Calu3 (cell line): Measurements from ENCODE around the gene PARL. TPM values are rescaled to one million over a fixed set of nuclear protein-coding genes. Genes with fewer than 3 reads are reported as not detected.

Experiments
- BruUV-seq: library from RNA; stranded (reverse); fragments of 400-500 nt; replicated peaks from 2 replicates; lab custom pipeline; 2021; lab: Mats Ljungman, UMichigan
- CTCF ChIA-PET: fragments of 300-600 bp; sonication (Branson Sonifier 250); formaldehyde crosslinking; loops from one replicate; lab custom pipeline; 2022; ENCODE audit warnings: antibody characterized with exemption; lab: Charles Lee
- DNase-seq: peaks from one replicate; pipeline ENCODE4 v3.0.0; 2022
- H3K27ac Mint-ChIP-seq: one replicate; pipeline ENCODE4 v1.8.0; 2022; ENCODE audit warnings: mixed read lengths; ENCODE audit not compliant: unreplicated experiment
- H3K27me3 Mint-ChIP-seq: one replicate; pipeline ENCODE4 v1.8.0; 2022; ENCODE audit warnings: mixed read lengths; ENCODE audit not compliant: unreplicated experiment
- H3K36me3 Mint-ChIP-seq: one replicate; pipeline ENCODE4 v1.8.0; 2022; ENCODE audit warnings: mild to moderate bottlenecking, moderate library complexity, mixed read lengths; ENCODE audit not compliant: insufficient read depth, unreplicated experiment
- H3K4me1 Mint-ChIP-seq: one replicate; pipeline ENCODE4 v1.8.0; 2022; ENCODE audit warnings: mild to moderate bottlenecking, low read depth, mixed read lengths; ENCODE audit not compliant: unreplicated experiment
- H3K4me3 Mint-ChIP-seq: one replicate; pipeline ENCODE4 v1.8.0; 2022; ENCODE audit warnings: mild to moderate bottlenecking, low read depth, moderate library complexity, mixed read lengths; ENCODE audit not compliant: unreplicated experiment
- H3K9me3 Mint-ChIP-seq: one replicate; pipeline ENCODE4 v1.8.0; 2022; ENCODE audit warnings: low read depth, mixed read lengths; ENCODE audit not compliant: unreplicated experiment
- intact Hi-C: fragments of 100-400 bp; cut with micrococcal nuclease; formaldehyde crosslinking; loops from one replicate; pipeline ENCODE4 v1.10.0; 2022; ENCODE audit not compliant: unreplicated experiment
- total RNA-seq: library from RNA; stranded (reverse); gene quantifications from 2 replicates; pipeline ENCODE4 v1.2.3, GENCODE V29; 2022
- TF ChIP-seq, protein P1 (sequence below): fragments of 200-600 bp; IDR thresholded peaks from one replicate; pipeline ENCODE4 v1.8.0; 2022; ENCODE audit warnings: antibody characterized with exemption; ENCODE audit not compliant: unreplicated experiment

PARL gene
- total RNA-seq, 1 experiment from 2014 or later: 80.4 TPM

DNA sequence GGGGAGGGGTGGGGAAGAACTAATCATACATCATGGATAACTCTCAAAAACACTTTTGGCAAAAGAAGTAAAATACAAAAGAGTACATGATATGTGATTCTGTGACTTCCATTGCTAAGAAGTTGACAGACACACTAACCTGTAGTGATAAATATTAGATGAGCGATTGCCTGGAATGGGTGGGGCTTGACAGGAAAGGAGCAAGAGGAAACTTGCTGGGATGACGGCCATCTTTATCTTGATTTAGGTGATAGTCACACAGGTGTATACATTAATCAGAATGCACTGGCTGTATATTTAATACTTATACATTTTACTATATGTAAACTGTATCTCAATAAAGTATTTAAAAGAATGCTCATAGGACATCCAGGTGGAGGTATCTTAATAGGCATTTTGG, 13.1 kb downstream of the PARL start:
- no peak overlapping the region for H3K27ac Mint-ChIP-seq
- CTCF ChIA-PET: interaction anchor here (0.6 to 1.1 kb wide), 2 partner anchors 13 to 80 kb away, joined by 3 to 6 read pairs; partner anchors contain the start of gene PARL

DNA sequence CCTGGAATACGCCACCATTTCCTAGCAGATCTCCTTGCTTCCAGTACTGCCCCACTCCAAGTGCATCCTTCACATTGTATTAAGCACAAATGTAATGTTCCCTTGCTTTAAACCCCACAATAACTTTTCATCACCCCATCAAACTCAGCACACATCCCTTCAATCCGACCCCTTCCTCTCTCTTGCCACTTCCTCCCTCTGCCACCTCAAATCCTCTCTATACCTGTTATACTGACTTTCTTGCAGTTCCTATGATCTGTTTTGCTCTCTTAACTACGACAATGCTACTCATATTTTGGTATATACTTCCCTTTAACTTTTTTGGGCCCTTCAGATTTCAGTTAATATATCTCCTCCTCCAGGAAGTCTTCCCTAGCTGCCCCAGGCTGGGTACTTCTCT, 14.1 kb downstream of the PARL start:
- Mint-ChIP-seq H3K27me3 (no peaks in the 10 kb centered on the region), H3K4me3 (no peak overlapping the region), H3K36me3 (no peaks in the 10 kb centered on the region), H3K4me1 (no peaks in the 10 kb centered on the region), H3K27ac (no peak overlapping the region), H3K9me3 (no peaks in the 10 kb centered on the region)
- BruUV-seq: no TSS peak
- CTCF ChIA-PET: interaction anchor here (0.6 kb wide), 1 partner anchor 720 kb away, joined by 4 read pairs; no protein-coding TSS in a partner anchor
- intact Hi-C loops: no loop called here
- DNase-seq: no peak
- TF ChIP-seq, protein P1, sequence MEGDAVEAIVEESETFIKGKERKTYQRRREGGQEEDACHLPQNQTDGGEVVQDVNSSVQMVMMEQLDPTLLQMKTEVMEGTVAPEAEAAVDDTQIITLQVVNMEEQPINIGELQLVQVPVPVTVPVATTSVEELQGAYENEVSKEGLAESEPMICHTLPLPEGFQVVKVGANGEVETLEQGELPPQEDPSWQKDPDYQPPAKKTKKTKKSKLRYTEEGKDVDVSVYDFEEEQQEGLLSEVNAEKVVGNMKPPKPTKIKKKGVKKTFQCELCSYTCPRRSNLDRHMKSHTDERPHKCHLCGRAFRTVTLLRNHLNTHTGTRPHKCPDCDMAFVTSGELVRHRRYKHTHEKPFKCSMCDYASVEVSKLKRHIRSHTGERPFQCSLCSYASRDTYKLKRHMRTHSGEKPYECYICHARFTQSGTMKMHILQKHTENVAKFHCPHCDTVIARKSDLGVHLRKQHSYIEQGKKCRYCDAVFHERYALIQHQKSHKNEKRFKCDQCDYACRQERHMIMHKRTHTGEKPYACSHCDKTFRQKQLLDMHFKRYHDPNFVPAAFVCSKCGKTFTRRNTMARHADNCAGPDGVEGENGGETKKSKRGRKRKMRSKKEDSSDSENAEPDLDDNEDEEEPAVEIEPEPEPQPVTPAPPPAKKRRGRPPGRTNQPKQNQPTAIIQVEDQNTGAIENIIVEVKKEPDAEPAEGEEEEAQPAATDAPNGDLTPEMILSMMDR: no peak

More for the DNA sequence above, 13.1 kb downstream of the PARL start:
- intact Hi-C loops: no loop called here
- peaks cover 2% of the 10 kb centered on the region for H3K36me3 Mint-ChIP-seq
- DNase-seq: no peak
- H3K27me3 Mint-ChIP-seq: no peaks in the 10 kb centered on the region
- H3K9me3 Mint-ChIP-seq: no peaks in the 10 kb centered on the region
- BruUV-seq: no TSS peak
- TF ChIP-seq, protein P1: no peak
- H3K4me1 Mint-ChIP-seq: no peaks in the 10 kb centered on the region
- H3K4me3 Mint-ChIP-seq: no peak overlapping the region

DNA sequence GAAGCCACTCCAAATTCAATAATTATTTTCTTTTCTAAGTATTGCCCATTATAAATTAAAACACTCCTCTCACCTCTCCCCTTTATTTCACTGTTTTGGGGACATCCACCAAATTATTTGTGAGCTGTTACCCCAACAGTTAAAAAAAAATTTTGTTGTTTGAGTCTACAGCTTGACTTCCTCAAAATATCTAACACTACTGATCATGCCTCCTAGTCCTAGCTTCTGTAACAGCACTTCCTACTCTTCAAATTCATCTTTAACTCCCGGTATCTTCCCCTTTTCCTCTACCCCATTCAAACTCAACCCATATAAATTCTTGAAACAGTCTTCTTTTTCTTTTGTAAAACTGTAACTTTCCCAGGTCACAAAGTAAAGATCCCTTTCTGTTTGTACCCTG, 15.9 kb downstream of the PARL start:
- H3K4me3 Mint-ChIP-seq: no peak overlapping the region
- CTCF ChIA-PET: no interaction called here
- TF ChIP-seq, protein P1: no peak
- peaks cover 8% of the 10 kb centered on the region for H3K36me3 Mint-ChIP-seq
- no peaks in the 10 kb centered on the region for H3K27me3 Mint-ChIP-seq
- no TSS peak for BruUV-seq
- H3K4me1 Mint-ChIP-seq: no peaks in the 10 kb centered on the region
- no peaks in the 10 kb centered on the region for H3K9me3 Mint-ChIP-seq
- intact Hi-C loops: no loop called here
- H3K27ac Mint-ChIP-seq: no peak overlapping the region
- DNase-seq: no peak

DNA sequence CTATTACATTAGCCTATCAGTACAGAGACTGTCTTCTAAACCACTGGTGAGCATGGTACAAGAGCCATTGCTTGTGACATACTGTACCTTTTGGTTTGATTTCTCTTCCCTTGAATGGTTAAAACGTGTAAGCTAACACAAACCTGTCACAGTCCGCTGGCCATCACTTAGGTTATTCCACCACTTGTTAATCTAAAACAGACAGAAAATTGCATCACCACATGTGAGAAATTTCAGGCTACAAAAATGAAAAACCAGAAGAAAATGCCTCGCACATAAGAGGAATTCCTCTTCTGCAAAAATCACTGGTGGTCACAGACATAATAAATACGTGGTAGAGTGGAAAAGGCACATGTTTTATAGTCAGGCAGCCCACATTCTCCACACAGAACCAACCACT, 22.1 kb downstream of the PARL start:
- TF ChIP-seq, protein P1: no peak

More for the DNA sequence above, 22.1 kb downstream of the PARL start:
- H3K27ac Mint-ChIP-seq: no peak overlapping the region
- H3K4me3 Mint-ChIP-seq: no peak overlapping the region
- no peaks in the 10 kb centered on the region for H3K4me1 Mint-ChIP-seq
- peaks cover 32% of the 10 kb centered on the region for H3K36me3 Mint-ChIP-seq
- H3K27me3 Mint-ChIP-seq: no peaks in the 10 kb centered on the region
- intact Hi-C loops: no loop called here
- no peak for DNase-seq
- CTCF ChIA-PET: interaction anchor here (0.6 kb wide), 1 partner anchor 83 kb away, joined by 4 read pairs; no protein-coding TSS in a partner anchor
- no peaks in the 10 kb centered on the region for H3K9me3 Mint-ChIP-seq
- no TSS peak for BruUV-seq
